NOMO-1 (cell line): ENCODE data around the gene CRYL1.

Experiments used
- DNase-seq, 2 experiments: peaks; one replicate each; lab custom pipeline; 2025; ENCODE audit not compliant: unreplicated experiment in 2 of 2; lab: John Stamatoyannopoulos, UW

Gene CRYL1

GRCh38 chr13:20525601-20526544 is at the start of gene CRYL1:
TSS of gene CRYL1 (minus strand) at chr13:20525857. CDS start at chr13:20525794, 63 bp downstream.
- DNase-seq, result peak; percentile 86 to 92

- DNase-seq, result no peak
These were observed 48.0 kb upstream of the CRYL1 start for GRCh38 chr13:20573636-20574035.

- DNase-seq, result no peak
These were observed 47.5 kb upstream of the CRYL1 start for GRCh38 chr13:20573186-20573585.

- DNase-seq, result no peak
These were observed 46.0 kb upstream of the CRYL1 start for GRCh38 chr13:20571676-20572075.

- no peak for DNase-seq
These were observed 44.9 kb upstream of the CRYL1 start for GRCh38 chr13:20570517-20570916.

- DNase-seq, result no peak
These were observed 42.3 kb upstream of the CRYL1 start for GRCh38 chr13:20567881-20568528.

GRCh38 chr13:20566898-20567874 is 41.5 kb upstream of the CRYL1 start, which contains the start of gene IFT88:
TSS of gene IFT88 (plus strand) at chr13:20567157. CDS start at chr13:20574386, 7,229 bp downstream.
- peak; percentile 95 to 97 for DNase-seq

- DNase-seq, result peak in 1 of 2 experiments; percentile 83
These were observed 40.8 kb upstream of the CRYL1 start for GRCh38 chr13:20566468-20566897.

- no peak for DNase-seq
These were observed 39.6 kb upstream of the CRYL1 start for GRCh38 chr13:20565115-20565736.

- no peak for DNase-seq
These were observed 36.1 kb upstream of the CRYL1 start for GRCh38 chr13:20561741-20562140.

GRCh38 chr13:20559659-20560356 is 34.2 kb upstream of the CRYL1 start:
- no peak for DNase-seq

- no peak for DNase-seq
These were observed 33.3 kb upstream of the CRYL1 start for GRCh38 chr13:20558982-20559381.

GRCh38 chr13:20553311-20553710 is 27.7 kb upstream of the CRYL1 start:
- no peak for DNase-seq

- DNase-seq, result no peak
These were observed 25.1 kb upstream of the CRYL1 start for GRCh38 chr13:20550799-20551198.

GRCh38 chr13:20547479-20547908 is 21.8 kb upstream of the CRYL1 start:
- DNase-seq, result peak in 1 of 2 experiments; percentile 36

GRCh38 chr13:20546556-20546955 is 20.9 kb upstream of the CRYL1 start:
- DNase-seq, result peak; percentile 83 to 99

GRCh38 chr13:20544201-20544923 is 18.7 kb upstream of the CRYL1 start:
- peak; percentile 68 to 76 for DNase-seq

GRCh38 chr13:20536992-20537391 is 11.3 kb upstream of the CRYL1 start:
- no peak for DNase-seq
